GM12864 (cell line): ENCODE data around the gene SPATC1L.

Source experiments
- DNase-seq: peaks from one replicate; pipeline ENCODE4 v3.0.0-alpha.2; 2011; ENCODE audit warnings: low read depth
- H3K4me3 ChIP-seq: 2 replicates; pipeline ENCODE4 v1.5.1; 2011; ENCODE audit warnings: mild to moderate bottlenecking, low read depth, low read length, control low read depth
- TF ChIP-seq, protein P1 (sequence below): IDR thresholded peaks from 2 replicates; pipeline ENCODE4 v1.5.1; 2011; ENCODE audit warnings: low read depth, mild to moderate bottlenecking, moderate library complexity, low read length, control low read depth, inconsistent platforms; ENCODE audit errors: missing control alignments

The SPATC1L gene

DNA sequence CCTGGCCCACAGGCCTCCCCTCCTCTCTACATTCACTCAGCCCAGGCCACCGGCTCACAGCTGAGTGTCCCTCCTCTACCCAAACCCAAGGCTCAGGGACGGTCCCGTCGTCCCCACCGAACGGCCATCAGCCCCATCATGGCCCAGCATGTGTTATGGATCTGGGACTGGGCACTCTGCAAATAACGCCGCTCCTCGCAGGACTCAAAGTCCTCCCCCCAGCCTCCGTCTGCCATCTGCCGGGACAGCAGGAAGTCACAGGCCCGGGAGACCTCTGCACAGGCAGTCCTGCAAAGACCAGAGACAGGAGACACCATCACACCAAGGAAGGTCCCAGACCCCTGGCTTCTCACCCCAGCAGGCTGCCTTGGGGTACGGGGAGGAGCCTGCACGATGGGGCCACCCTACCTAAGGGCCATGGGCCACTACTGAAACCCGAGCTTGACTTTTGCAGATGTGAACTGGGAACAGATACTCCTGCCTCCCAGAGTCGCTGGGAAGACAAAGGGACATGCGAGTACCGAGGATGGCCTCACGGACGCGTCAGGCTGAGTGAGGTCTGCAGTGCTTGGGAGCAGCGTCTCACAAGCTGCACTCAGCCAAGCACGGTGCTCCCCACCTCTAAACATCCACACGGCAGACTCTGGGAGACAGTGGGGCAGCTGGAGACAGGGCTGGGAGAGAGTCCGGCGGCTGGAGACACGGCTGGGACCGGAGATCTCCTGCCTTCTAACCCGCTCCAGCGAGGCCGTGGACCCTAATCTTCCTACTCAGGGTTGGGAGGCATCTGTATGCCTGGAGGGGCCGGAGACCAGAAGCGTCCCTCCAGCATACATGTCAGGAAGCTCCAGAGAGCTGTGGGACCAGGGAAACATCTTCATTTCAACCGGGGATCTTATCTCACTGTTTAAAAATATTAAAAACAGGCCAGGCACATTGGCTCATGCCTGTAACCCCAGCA is 10.4 kb upstream of the SPATC1L start:
- no peak overlapping the region for H3K4me3 ChIP-seq
- DNase-seq = no peak
- TF ChIP-seq, protein P1, sequence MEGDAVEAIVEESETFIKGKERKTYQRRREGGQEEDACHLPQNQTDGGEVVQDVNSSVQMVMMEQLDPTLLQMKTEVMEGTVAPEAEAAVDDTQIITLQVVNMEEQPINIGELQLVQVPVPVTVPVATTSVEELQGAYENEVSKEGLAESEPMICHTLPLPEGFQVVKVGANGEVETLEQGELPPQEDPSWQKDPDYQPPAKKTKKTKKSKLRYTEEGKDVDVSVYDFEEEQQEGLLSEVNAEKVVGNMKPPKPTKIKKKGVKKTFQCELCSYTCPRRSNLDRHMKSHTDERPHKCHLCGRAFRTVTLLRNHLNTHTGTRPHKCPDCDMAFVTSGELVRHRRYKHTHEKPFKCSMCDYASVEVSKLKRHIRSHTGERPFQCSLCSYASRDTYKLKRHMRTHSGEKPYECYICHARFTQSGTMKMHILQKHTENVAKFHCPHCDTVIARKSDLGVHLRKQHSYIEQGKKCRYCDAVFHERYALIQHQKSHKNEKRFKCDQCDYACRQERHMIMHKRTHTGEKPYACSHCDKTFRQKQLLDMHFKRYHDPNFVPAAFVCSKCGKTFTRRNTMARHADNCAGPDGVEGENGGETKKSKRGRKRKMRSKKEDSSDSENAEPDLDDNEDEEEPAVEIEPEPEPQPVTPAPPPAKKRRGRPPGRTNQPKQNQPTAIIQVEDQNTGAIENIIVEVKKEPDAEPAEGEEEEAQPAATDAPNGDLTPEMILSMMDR = no peak

DNA sequence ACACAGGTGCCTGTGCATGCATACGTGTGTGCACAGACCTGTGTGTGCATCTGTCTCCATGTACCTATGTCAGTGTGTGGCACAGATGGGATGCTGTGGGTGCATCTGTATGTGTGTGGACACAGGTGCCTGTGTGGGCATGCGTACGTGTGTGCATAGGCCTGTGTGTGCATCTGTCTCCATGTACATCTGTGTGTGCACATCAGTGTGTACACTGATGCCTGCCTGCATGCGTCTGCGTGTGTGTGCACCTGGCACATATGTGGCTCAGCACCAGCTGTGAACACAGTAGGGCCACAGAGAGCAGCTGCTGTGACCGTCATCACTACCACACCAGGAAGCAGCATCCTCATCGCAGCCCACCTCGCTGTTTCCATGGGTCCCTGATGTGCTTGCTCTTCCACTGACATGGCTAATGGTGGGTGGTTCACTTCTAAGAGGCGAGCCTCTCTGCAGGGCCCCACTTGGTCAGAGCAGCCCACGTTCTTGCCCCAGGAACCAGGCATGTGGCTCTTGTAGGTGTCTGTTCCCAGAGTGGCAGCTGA is 9.6 kb upstream of the SPATC1L start:
- DNase-seq = no peak
- TF ChIP-seq, protein P1 = no peak
- no peak overlapping the region for H3K4me3 ChIP-seq

DNA sequence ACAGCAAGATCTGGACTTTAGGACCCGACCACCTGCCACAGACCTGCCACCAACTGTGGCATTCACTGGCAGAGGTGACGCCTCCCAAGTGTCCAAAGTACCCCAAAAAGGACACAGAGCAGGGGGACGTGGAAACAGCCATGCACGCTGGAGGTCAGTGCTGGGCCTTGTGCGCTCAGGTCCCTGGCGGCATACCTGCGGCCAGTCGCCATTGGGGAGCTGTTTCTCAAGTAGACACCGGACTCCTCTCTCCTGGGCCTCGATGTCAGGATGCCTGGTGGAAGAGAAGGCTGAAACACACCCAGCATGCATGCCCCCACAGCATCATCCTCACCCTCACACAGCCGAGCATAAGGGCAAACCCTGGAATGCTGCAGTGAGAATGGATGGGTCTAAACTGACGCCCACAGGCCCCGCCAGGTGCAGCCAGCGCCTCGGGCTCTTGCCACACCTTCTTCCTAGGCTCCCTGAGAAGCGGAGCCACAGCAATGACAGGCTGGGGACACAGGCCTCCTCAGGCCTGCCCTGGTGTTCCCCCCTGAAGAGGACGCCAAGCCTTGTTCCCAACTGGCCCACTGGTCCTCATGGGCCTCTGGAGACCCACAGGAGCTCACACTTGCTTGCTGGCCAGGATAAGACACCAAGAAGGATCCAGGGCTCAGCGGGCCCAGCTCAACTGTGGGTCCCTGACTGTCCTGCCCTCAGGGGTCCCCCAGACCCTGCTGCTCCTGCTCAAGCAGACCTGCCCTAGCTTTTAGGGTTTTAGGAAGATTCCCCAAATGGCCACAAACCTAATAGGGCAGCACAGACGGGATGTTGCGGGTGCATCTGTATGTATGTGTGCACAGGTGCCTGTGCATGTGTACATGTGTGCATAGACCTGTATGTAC is 7.7 kb upstream of the SPATC1L start:
- TF ChIP-seq, protein P1 = no peak
- no peak for DNase-seq
- no peak overlapping the region for H3K4me3 ChIP-seq

DNA sequence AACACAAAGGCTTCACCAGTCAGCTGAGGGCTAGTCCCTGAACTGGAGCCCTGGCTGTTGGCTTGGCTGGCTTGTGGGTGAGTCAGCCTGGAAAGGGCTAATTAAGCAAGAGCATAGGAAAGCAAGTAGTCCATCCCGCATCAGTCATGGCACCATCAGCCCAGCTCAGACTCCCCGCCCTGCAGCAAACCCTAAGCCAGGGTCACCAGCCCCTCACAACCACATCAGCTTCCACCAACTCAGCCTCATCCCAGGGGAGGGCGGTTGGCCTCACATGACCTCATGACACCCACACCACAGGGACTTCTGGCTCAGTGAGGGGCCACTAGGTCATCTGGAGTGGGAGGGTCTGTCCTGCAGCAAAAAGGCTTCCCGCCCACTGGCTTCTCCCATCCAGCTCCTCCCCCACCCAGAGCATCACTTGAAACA is 7.0 kb upstream of the SPATC1L start:
- TF ChIP-seq, protein P1 = no peak
- no peak overlapping the region for H3K4me3 ChIP-seq
- DNase-seq = no peak

GRCh38 chr21:46190491-46191131 is 6.4 kb upstream of the SPATC1L start:
- TF ChIP-seq, protein P1 = no peak
- no peak overlapping the region for H3K4me3 ChIP-seq
- no peak for DNase-seq

DNA sequence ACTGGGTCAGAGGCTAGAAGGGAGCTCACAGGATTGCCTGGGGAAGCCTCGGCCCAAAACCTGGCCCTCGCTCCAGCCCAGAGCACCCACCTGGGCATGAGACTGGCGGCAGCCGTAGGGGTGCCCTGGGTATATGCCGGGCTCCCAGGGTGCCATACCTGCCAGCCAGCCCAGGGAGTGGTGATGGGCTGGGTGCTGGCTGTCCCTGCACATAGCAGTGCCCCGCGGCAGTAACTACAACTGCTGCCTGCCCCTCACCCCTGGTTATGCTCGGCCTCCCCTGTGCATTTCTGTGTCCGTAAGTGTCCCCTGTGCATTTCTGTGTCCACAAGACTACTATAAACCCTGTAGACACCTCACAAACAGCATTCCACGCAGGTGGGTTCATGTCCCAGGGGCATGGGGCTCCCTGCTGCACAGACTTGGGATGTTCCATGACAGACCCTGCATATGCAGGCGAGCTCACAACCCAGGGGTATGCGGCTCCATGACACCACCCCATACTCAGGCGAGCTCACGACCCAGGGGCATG is 5.8 kb upstream of the SPATC1L start:
- DNase-seq = no peak
- TF ChIP-seq, protein P1 = no peak
- H3K4me3 ChIP-seq = no peak overlapping the region
